GM10248 (cell line): ENCODE measurements around the gene FAM219B.

Experiments used
- CTCF ChIA-PET: fragments of 300-600 bp; sonication (Branson Sonifier 250); formaldehyde crosslinking; extraction: SDS; loops from one replicate; lab custom pipeline; 2021; ENCODE audit warnings: antibody characterized with exemption; lab: Yijun Ruan, JAX
- POLR2A ChIA-PET: fragments of 350-650 bp; sonication (Branson Sonifier 250); formaldehyde crosslinking; extraction: SDS; loops from one replicate; lab custom pipeline; 2020; ENCODE audit warnings: antibody characterized with exemption; lab: Yijun Ruan, JAX
- DNase-seq: peaks from one replicate; pipeline ENCODE4 v3.0.0; 2012; ENCODE audit errors: extremely low spot score
- TF ChIP-seq, protein P1 (sequence below): IDR thresholded peaks from 2 replicates; pipeline ENCODE4 v1.5.1; 2012; ENCODE audit warnings: mild to moderate bottlenecking, low read depth; ENCODE audit errors: extremely low read depth, missing control alignments, control extremely low read depth

The FAM219B gene

DNA sequence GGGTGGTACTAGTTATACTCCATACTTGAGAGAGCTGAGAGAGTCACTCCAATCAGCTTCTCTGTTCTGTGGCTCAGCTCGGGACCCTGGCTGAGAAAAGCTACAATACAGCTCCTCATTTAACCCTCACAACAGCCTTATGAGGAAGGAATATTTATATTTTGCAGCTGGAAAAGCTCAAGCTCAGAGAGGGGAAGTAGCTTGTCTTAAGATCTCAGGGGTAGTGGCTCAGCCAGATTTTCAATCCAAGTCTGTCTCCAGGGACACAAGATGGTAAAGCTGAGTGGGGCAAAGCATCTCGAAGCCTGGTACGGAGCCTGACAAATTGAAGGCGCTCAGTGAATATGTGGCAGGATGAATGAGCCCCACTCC lies 48.3 kb downstream of the FAM219B start:
- TF ChIP-seq, protein P1, sequence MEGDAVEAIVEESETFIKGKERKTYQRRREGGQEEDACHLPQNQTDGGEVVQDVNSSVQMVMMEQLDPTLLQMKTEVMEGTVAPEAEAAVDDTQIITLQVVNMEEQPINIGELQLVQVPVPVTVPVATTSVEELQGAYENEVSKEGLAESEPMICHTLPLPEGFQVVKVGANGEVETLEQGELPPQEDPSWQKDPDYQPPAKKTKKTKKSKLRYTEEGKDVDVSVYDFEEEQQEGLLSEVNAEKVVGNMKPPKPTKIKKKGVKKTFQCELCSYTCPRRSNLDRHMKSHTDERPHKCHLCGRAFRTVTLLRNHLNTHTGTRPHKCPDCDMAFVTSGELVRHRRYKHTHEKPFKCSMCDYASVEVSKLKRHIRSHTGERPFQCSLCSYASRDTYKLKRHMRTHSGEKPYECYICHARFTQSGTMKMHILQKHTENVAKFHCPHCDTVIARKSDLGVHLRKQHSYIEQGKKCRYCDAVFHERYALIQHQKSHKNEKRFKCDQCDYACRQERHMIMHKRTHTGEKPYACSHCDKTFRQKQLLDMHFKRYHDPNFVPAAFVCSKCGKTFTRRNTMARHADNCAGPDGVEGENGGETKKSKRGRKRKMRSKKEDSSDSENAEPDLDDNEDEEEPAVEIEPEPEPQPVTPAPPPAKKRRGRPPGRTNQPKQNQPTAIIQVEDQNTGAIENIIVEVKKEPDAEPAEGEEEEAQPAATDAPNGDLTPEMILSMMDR: no peak
- ChIA-PET POLR2A (interaction anchor here (3.4 kb wide), 1 partner anchor 11 kb away, joined by 19 read pairs; no protein-coding TSS in a partner anchor), CTCF (interaction anchor here (0.8 to 5.4 kb wide), 17 partner anchors 9 to 87 kb away, joined by 3 to 44 read pairs (median 4); partner anchors contain the start of genes FAM219B and ULK3)
- no peak for DNase-seq

DNA sequence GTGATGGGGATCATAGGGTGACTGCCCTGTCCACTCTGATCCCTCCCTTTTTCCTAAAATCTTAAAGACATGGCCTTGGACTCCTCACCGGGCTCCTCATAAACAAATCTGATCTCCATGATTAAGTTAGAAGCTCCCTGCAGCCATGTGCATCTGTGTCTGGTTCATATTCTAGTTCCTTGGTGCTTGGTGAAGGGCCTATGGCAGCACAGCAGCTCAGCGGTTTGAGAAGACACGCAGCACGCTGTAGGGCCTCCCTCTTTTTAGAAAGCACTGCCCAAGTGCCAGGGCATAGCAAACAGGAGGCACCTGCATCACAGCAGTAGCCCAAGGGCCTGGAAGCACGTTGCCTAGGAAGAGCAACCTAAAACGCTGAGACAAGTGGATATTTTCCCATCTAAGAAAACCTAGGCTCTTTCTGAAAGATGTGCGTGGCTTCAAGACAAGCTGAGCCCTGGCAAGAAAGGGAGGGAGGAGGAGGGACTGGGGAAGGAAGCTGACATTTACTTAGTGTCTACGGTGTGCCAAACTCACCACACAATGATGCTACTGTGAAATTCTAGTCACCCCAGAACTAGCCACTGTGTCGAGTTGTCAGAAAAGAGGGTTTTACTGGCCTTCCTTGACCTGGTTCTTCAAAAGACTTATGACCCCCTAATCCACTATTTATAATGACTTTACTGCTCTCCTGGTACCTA lies 48.8 kb downstream of the FAM219B start:
- DNase-seq: no peak
- TF ChIP-seq, protein P1: no peak
- ChIA-PET POLR2A (interaction anchor here (3.4 kb wide), 1 partner anchor 12 kb away, joined by 19 read pairs; no protein-coding TSS in a partner anchor), CTCF (interaction anchor here (0.8 to 5.4 kb wide), 17 partner anchors 9 to 86 kb away, joined by 3 to 44 read pairs (median 4); partner anchors contain the start of genes FAM219B and ULK3)

DNA sequence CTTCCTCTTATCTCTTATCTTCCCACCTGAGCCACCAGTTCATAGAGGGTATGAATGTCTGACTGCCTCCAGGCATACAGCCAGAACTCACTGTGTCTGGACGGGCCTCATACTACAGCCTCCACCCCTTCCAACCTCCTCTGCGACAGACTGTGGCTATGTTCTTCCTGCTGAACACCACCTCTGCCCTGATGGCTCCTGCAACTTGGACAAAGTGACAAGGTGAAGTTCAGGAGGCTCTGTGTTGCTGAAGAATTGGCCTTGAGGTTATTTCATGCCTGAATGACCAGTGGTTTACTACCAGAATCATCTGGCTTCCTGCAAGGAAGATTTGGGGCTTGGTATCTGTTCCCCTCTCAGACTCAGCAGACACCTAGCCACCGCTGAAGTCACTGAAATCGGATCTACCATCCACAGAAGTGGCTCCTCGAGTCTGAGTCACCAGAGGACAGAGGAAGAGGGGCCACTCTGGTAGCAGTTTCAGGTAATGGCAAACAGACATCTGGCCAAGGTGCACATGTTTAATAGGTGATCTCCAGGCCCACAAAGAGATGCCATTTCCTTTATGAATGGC lies 49.5 kb downstream of the FAM219B start:
- CTCF ChIA-PET: interaction anchor here (0.9 to 5.4 kb wide), 9 partner anchors 12 to 77 kb away, joined by 3 to 44 read pairs (median 5); partner anchors contain the start of genes FAM219B and ULK3

GRCh38 chr15:74856537-74856936 lies 50.1 kb downstream of the FAM219B start:
- ChIA-PET POLR2A (interaction anchor here (0.7 kb wide), 1 partner anchor 13 kb away, joined by 3 read pairs; no protein-coding TSS in a partner anchor), CTCF (interaction anchor here (0.9 to 5.4 kb wide), 8 partner anchors 12 to 78 kb away, joined by 3 to 44 read pairs (median 6); partner anchors contain the start of genes FAM219B and ULK3)
- DNase-seq: no peak
- TF ChIP-seq, protein P1: no peak

More for the DNA sequence above, 49.5 kb downstream of the FAM219B start:
- POLR2A ChIA-PET: interaction anchor here (3.4 kb wide), 1 partner anchor 12 kb away, joined by 19 read pairs; no protein-coding TSS in a partner anchor
- TF ChIP-seq, protein P1: no peak
- DNase-seq: peak; percentile 70

DNA sequence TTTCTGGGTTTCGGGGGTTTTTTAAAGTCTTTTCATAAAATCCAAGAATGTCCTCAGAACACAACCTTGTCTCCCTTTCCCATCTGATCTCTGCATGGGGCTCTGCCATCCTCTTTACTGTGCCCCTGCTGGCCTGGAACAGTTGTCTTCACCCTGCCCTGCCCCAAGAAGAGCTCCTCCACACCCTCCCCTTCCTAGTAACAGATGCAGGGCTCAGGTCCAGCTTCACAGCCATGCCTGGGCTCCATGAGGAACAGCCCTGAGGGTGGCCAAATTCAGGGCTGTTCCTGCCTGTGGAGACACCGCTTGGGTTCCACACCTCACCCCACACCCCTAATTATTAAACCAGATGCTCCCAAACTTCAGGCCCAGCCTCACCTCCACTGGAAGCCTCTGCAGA lies 50.8 kb downstream of the FAM219B start:
- POLR2A ChIA-PET: interaction anchor here (0.7 to 0.9 kb wide), 2 partner anchors 14 to 79 kb away, joined by 3 to 4 read pairs; no protein-coding TSS in a partner anchor
- TF ChIP-seq, protein P1: no peak
- DNase-seq: no peak
- CTCF ChIA-PET: interaction anchor here (0.7 to 5.4 kb wide), 6 partner anchors 11 to 78 kb away, joined by 3 to 44 read pairs (median 7); partner anchors contain the start of genes FAM219B and ULK3

GRCh38 chr15:74854453-74855022 lies 52.1 kb downstream of the FAM219B start:
- TF ChIP-seq, protein P1: no peak
- DNase-seq: no peak
- ChIA-PET POLR2A (interaction anchor here (0.5 kb wide), 1 partner anchor 297 kb away, joined by 5 read pairs; no protein-coding TSS in a partner anchor), CTCF (interaction anchor here (1.1 to 2.9 kb wide), 3 partner anchors 14 to 55 kb away, joined by 3 to 15 read pairs (median 3); no protein-coding TSS in a partner anchor)
